Measurements from ENCODE around the gene CFAP44. TPM values are rescaled to one million over a fixed set of nuclear protein-coding genes. Genes with fewer than 3 reads are reported as not detected.
A peak's percentile ranks its signal among the peaks of the same experiment; 100 is the strongest.

CFAP44 gene
- total and polyA plus RNA-seq, 2 of the 13 experiments (the other 11 are each of a cell fraction or from before 2014, with no cell fraction given), result 1.7 to 4.7 TPM

DNA sequence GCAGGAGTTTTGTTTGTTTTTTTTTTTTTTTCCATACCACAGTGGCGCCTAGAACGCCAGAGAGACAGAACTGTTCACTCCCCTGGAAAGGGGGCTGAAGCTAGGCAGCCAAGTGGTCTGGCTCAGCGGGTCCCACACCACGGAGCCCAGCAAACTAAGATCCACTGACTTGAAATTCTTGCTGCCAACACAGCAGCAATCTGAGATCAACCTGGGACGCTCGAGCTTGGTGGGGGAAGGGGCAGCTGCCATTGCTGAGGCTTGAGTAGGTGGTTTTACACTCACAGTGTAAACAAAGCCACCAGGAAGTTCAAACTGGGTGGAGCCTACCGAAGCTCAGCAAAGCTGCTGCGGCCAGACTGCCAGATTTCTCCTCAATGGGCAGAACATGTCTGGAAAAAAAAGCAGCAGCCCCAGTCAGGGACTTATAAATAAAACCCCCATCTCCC lies 43.9 kb upstream of the CFAP44 start (continued):
- TF ChIP-seq, protein P1, sequence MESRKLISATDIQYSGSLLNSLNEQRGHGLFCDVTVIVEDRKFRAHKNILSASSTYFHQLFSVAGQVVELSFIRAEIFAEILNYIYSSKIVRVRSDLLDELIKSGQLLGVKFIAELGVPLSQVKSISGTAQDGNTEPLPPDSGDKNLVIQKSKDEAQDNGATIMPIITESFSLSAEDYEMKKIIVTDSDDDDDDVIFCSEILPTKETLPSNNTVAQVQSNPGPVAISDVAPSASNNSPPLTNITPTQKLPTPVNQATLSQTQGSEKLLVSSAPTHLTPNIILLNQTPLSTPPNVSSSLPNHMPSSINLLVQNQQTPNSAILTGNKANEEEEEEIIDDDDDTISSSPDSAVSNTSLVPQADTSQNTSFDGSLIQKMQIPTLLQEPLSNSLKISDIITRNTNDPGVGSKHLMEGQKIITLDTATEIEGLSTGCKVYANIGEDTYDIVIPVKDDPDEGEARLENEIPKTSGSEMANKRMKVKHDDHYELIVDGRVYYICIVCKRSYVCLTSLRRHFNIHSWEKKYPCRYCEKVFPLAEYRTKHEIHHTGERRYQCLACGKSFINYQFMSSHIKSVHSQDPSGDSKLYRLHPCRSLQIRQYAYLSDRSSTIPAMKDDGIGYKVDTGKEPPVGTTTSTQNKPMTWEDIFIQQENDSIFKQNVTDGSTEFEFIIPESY (CRISPR knock-in tag; IDR thresholded peaks at IDR 0.05), result peak; percentile 79; the same call in 1 of the 2 replicates
- TF ChIP-seq, protein P2, sequence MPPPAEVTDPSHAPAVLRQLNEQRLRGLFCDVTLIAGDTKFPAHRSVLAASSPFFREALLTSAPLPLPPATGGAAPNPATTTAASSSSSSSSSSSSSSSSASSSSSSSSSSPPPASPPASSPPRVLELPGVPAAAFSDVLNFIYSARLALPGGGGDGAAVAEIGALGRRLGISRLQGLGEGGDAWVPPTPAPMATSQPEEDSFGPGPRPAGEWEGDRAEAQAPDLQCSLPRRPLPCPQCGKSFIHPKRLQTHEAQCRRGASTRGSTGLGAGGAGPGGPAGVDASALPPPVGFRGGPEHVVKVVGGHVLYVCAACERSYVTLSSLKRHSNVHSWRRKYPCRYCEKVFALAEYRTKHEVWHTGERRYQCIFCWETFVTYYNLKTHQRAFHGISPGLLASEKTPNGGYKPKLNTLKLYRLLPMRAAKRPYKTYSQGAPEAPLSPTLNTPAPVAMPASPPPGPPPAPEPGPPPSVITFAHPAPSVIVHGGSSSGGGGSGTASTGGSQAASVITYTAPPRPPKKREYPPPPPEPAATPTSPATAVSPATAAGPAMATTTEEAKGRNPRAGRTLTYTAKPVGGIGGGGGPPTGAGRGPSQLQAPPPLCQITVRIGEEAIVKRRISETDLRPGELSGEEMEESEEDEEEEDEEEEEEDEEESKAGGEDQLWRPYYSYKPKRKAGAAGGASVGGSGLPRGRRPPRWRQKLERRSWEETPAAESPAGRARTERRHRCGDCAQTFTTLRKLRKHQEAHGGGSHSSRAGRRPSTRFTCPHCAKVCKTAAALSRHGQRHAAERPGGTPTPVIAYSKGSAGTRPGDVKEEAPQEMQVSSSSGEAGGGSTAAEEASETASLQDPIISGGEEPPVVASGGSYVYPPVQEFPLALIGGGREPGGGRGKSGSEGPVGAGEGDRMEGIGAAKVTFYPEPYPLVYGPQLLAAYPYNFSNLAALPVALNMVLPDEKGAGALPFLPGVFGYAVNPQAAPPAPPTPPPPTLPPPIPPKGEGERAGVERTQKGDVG (CRISPR knock-in tag; IDR thresholded peaks at IDR 0.05; ENCODE audit: borderline replicate concordance), result no peak
- TF ChIP-seq U2AF2 (IDR thresholded peaks at IDR 0.05; ENCODE audit: low read depth, low read length) (no peak), KDM5B (CRISPR knock-in tag; IDR thresholded peaks at IDR 0.05; ENCODE audit: borderline replicate concordance) (no peak), SMYD3 (CRISPR knock-in tag; IDR thresholded peaks at IDR 0.05) (no peak), XBP1 (CRISPR knock-in tag; IDR thresholded peaks at IDR 0.05) (no peak), CREM (IDR thresholded peaks at IDR 0.05) (no peak), CREM (CRISPR knock-in tag; IDR thresholded peaks at IDR 0.05) (no peak)
- TF ChIP-seq, protein P3, sequence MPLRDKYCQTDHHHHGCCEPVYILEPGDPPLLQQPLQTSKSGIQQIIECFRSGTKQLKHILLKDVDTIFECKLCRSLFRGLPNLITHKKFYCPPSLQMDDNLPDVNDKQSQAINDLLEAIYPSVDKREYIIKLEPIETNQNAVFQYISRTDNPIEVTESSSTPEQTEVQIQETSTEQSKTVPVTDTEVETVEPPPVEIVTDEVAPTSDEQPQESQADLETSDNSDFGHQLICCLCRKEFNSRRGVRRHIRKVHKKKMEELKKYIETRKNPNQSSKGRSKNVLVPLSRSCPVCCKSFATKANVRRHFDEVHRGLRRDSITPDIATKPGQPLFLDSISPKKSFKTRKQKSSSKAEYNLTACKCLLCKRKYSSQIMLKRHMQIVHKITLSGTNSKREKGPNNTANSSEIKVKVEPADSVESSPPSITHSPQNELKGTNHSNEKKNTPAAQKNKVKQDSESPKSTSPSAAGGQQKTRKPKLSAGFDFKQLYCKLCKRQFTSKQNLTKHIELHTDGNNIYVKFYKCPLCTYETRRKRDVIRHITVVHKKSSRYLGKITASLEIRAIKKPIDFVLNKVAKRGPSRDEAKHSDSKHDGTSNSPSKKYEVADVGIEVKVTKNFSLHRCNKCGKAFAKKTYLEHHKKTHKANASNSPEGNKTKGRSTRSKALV (CRISPR knock-in tag; IDR thresholded peaks at IDR 0.05), result no peak

Data from HepG2 (cell line).